ENCODE results near the gene POP4. TPM values are rescaled to one million over a fixed set of nuclear protein-coding genes. Genes with fewer than 3 reads are reported as not detected.

POP4 gene
- polyA plus RNA-seq, 5 donors: 47.1 to 62.6 (median 54.6) TPM

- DNase-seq: no peak
Observed at GRCh38 chr19:29576046-29576606, 30.0 kb upstream of the POP4 start.

- DNase-seq: no peak
Observed at GRCh38 chr19:29576761-29577648, 29.1 kb upstream of the POP4 start.

GRCh38 chr19:29577649-29577963, 28.5 kb upstream of the POP4 start:
- DNase-seq: no peak

- DNase-seq: no peak
Observed at GRCh38 chr19:29578349-29578748, 27.7 kb upstream of the POP4 start.

GRCh38 chr19:29579308-29579910, 26.7 kb upstream of the POP4 start:
- no peak for DNase-seq

GRCh38 chr19:29581398-29581797, 24.7 kb upstream of the POP4 start:
- DNase-seq: no peak

- no peak for DNase-seq
Observed at GRCh38 chr19:29583196-29583999, 22.7 kb upstream of the POP4 start.

- no peak for DNase-seq
Observed at GRCh38 chr19:29586401-29586800, 19.7 kb upstream of the POP4 start.

- DNase-seq: no peak
Observed at GRCh38 chr19:29587059-29587458, 19.0 kb upstream of the POP4 start.

GRCh38 chr19:29587518-29587986, 18.5 kb upstream of the POP4 start:
- DNase-seq: no peak

GRCh38 chr19:29588095-29588494, 18.0 kb upstream of the POP4 start:
- no peak for DNase-seq

- no peak for DNase-seq
Observed at GRCh38 chr19:29590278-29590677, 15.8 kb upstream of the POP4 start.

- DNase-seq: no peak
Observed at GRCh38 chr19:29591670-29592069, 14.4 kb upstream of the POP4 start.

GRCh38 chr19:29593869-29594268, 12.2 kb upstream of the POP4 start:
- DNase-seq: no peak

- no peak for DNase-seq
Observed at GRCh38 chr19:29596080-29596727, 9.9 kb upstream of the POP4 start.

GRCh38 chr19:29596885-29597525, 9.1 kb upstream of the POP4 start:
- no peak for DNase-seq

- DNase-seq: no peak
Observed at GRCh38 chr19:29598036-29598435, 8.0 kb upstream of the POP4 start.

- no peak for DNase-seq
Observed at GRCh38 chr19:29598496-29598895, 7.6 kb upstream of the POP4 start.

GRCh38 chr19:29603308-29603707, 2.8 kb upstream of the POP4 start:
- DNase-seq: no peak

- no peak for DNase-seq
Observed at GRCh38 chr19:29606420-29606747, 301 bp downstream of the POP4 start.

- no peak for DNase-seq
Observed at GRCh38 chr19:29609636-29610035, 3.6 kb downstream of the POP4 start.
